Activated B cell treated with CpG ODN at 0.5 μM for 24 hours (primary cell): ENCODE data around the gene STIM1. TPM values are rescaled to one million over a fixed set of nuclear protein-coding genes. Genes with fewer than 3 reads are reported as not detected.

Experiments
- ATAC-seq: fragments of 200-7000 bp; cut with Tn5 transposase; one replicate; pipeline ENCODE4 v1.10.0; 2021; ENCODE audit warnings: low read depth, mild to moderate bottlenecking, moderate library complexity
- CTCF ChIA-PET: fragments of 350-600 bp; sonication (Branson Sonifier 250); formaldehyde crosslinking; loops from one replicate; lab custom pipeline; 2021; ENCODE audit warnings: antibody characterized with exemption; lab: Charles Lee
- POLR2A ChIA-PET: fragments of 350-600 bp; sonication (Branson Sonifier 250); formaldehyde crosslinking; loops from one replicate; lab custom pipeline; 2021; ENCODE audit warnings: antibody characterized with exemption; lab: Charles Lee
- DNase-seq: peaks from one replicate; pipeline ENCODE4 v3.0.0; 2022
- H3K27ac Mint-ChIP-seq: one replicate; pipeline ENCODE4 v1.8.0; 2020; ENCODE audit warnings: mixed read lengths
- H3K27me3 Mint-ChIP-seq: one replicate; pipeline ENCODE4 v1.8.0; 2021; ENCODE audit warnings: mixed read lengths
- H3K36me3 Mint-ChIP-seq: one replicate; pipeline ENCODE4 v1.8.0; 2021; ENCODE audit warnings: low read depth, mixed read lengths
- H3K4me1 Mint-ChIP-seq: one replicate; pipeline ENCODE4 v1.8.0; 2021; ENCODE audit warnings: mixed read lengths
- H3K4me3 Mint-ChIP-seq: one replicate; pipeline ENCODE4 v1.8.0; 2020; ENCODE audit warnings: mild to moderate bottlenecking, mixed read lengths
- H3K9me3 Mint-ChIP-seq: one replicate; pipeline ENCODE4 v1.8.0; 2020; ENCODE audit warnings: mixed read lengths
- intact Hi-C: fragments of 100-400 bp; cut with micrococcal nuclease; formaldehyde crosslinking; loops from one replicate; pipeline ENCODE4 v1.15.1; 2024
- total RNA-seq: library from RNA; stranded (reverse); gene quantifications from 2 replicates; pipeline ENCODE4 v1.2.3, GENCODE V29; 2022
- TF ChIP-seq, protein P1 (sequence below): fragments of 200-600 bp; IDR thresholded peaks from one replicate; pipeline ENCODE4 v1.8.0; 2022; ENCODE audit warnings: antibody characterized with exemption, mild to moderate bottlenecking

STIM1 gene
- total RNA-seq, 1 donor from 2014 or later, result 38.4 TPM

DNA sequence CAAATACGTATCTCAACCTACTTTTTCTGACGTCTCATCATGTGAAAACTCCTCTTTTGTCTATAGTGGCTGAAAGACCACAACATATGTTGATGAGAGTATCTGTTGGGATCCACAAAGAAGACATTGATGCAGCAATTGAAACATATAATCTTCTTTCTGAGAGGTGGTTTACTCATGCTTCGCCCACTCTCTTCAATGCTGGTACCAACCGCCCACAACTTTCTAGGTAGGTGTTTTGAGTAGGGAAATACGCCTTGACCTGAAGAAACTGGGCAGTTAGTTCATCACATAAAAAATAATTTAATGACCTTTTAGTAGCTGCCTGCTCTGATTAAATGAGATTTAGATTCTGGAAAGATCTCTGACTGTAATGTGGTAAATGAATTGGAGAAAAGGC, 256.4 kb downstream of the STIM1 start:
- no peak for DNase-seq
- TF ChIP-seq, protein P1, sequence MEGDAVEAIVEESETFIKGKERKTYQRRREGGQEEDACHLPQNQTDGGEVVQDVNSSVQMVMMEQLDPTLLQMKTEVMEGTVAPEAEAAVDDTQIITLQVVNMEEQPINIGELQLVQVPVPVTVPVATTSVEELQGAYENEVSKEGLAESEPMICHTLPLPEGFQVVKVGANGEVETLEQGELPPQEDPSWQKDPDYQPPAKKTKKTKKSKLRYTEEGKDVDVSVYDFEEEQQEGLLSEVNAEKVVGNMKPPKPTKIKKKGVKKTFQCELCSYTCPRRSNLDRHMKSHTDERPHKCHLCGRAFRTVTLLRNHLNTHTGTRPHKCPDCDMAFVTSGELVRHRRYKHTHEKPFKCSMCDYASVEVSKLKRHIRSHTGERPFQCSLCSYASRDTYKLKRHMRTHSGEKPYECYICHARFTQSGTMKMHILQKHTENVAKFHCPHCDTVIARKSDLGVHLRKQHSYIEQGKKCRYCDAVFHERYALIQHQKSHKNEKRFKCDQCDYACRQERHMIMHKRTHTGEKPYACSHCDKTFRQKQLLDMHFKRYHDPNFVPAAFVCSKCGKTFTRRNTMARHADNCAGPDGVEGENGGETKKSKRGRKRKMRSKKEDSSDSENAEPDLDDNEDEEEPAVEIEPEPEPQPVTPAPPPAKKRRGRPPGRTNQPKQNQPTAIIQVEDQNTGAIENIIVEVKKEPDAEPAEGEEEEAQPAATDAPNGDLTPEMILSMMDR, result no peak
- intact Hi-C loops, result no loop called here
- H3K27ac Mint-ChIP-seq, result no peak overlapping the region
- no peaks in the 10 kb centered on the region for H3K27me3 Mint-ChIP-seq
- H3K4me3 Mint-ChIP-seq, result no peak overlapping the region
- H3K9me3 Mint-ChIP-seq, result no peaks in the 10 kb centered on the region
- CTCF ChIA-PET, result no interaction called here
- ATAC-seq, result no peak
- H3K36me3 Mint-ChIP-seq, result peaks cover 66% of the 10 kb centered on the region
- POLR2A ChIA-PET, result no interaction called here
- H3K4me1 Mint-ChIP-seq, result no peaks in the 10 kb centered on the region

DNA sequence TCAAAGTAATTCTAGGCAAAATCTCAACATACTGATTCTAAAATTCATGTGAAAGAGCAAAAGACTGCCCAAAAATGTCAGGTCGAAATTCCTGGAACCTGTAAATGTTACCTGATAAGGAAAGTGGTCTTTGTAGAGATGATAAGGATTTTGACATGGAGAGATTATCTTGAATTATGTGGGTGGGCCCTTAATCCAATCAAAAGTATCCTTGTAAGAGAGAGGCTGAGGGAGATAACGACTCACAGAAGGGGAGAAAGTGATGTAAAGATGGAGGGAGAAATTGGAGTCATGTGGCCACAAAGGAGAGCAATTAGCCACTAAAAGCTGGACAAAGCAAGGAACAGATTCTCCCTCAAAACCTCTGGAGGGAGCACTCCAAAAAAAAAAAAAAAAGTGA, 259.7 kb downstream of the STIM1 start:
- no peak for ATAC-seq
- no peaks in the 10 kb centered on the region for H3K27me3 Mint-ChIP-seq
- TF ChIP-seq, protein P1, result no peak
- CTCF ChIA-PET, result no interaction called here
- POLR2A ChIA-PET, result no interaction called here
- H3K4me3 Mint-ChIP-seq, result no peak overlapping the region
- intact Hi-C loops, result no loop called here
- H3K4me1 Mint-ChIP-seq, result no peaks in the 10 kb centered on the region
- H3K9me3 Mint-ChIP-seq, result no peaks in the 10 kb centered on the region
- no peak for DNase-seq
- H3K27ac Mint-ChIP-seq, result no peak overlapping the region
- H3K36me3 Mint-ChIP-seq, result peaks cover 71% of the 10 kb centered on the region

DNA sequence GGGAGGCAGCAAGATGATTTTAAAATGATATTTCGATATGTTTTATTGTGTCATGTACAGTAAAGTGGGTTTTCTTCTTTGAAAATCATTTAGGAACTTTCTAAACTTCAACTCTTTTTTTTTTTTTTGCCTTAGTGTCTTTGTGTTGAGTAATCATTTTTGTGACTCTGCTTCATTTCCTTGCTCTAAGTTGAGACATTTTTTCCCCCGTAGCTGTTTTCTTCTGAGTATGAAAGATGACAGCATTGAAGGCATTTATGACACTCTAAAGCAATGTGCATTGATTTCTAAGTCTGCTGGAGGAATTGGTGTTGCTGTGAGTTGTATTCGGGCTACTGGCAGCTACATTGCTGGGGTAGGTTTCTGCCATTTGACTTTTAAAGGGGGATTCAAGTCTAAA, 262.6 kb downstream of the STIM1 start:
- H3K27ac Mint-ChIP-seq, result no peak overlapping the region
- H3K27me3 Mint-ChIP-seq, result no peaks in the 10 kb centered on the region
- ATAC-seq (no peak), DNase-seq (no peak)
- POLR2A ChIA-PET, result no interaction called here
- no peaks in the 10 kb centered on the region for H3K4me1 Mint-ChIP-seq
- H3K36me3 Mint-ChIP-seq, result peaks cover 71% of the 10 kb centered on the region
- no peaks in the 10 kb centered on the region for H3K9me3 Mint-ChIP-seq
- H3K4me3 Mint-ChIP-seq, result no peak overlapping the region
- intact Hi-C loops, result no loop called here
- TF ChIP-seq, protein P1, result no peak
- CTCF ChIA-PET, result no interaction called here

DNA sequence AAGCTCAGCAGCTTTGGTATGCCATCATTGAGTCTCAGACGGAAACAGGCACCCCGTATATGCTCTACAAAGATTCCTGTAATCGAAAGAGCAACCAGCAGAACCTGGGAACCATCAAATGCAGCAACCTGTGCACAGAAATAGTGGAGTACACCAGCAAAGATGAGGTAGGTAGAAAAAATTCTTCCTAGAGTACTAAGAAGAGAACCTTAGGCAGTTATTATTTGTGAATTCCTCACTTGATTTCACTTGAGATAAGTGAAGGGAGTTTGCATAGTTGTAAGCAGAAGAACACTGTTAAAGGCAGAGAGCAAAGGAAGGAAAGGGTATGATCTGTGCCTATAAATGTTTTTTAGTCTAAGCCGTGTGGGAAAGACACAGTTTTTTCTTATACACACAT, 267.8 kb downstream of the STIM1 start:
- Mint-ChIP-seq H3K4me1 (no peaks in the 10 kb centered on the region), H3K27ac (no peak overlapping the region), H3K4me3 (no peak overlapping the region), H3K27me3 (no peaks in the 10 kb centered on the region), H3K9me3 (no peaks in the 10 kb centered on the region), H3K36me3 (peaks cover 86% of the 10 kb centered on the region)
- ATAC-seq, result no peak
- TF ChIP-seq, protein P1, result no peak
- no peak for DNase-seq
- CTCF ChIA-PET, result no interaction called here
- POLR2A ChIA-PET, result no interaction called here
- intact Hi-C loops, result no loop called here

DNA sequence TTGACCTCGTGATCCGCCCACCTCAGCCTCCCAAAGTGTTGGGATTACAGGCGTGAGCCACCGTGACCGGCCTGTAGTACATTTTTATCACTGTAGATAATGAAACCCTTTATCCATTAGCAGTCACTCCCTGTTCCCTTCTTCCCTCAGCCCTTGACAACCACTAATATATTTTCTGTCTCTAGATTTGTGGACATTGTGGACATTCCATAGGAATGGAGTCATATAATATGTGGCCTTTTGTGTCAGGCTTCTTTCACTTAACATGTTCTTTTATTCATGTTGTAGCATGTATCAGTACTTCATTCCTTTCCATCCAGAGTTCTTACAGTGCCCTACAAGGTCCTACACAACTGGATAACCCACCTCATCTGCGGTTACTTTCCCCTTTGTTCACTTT, 269.7 kb downstream of the STIM1 start:
- H3K36me3 Mint-ChIP-seq, result peaks cover 78% of the 10 kb centered on the region
- CTCF ChIA-PET, result no interaction called here
- DNase-seq (no peak), ATAC-seq (no peak)
- TF ChIP-seq, protein P1, result no peak
- no peak overlapping the region for H3K27ac Mint-ChIP-seq
- no peak overlapping the region for H3K4me3 Mint-ChIP-seq
- no peaks in the 10 kb centered on the region for H3K27me3 Mint-ChIP-seq
- no peaks in the 10 kb centered on the region for H3K9me3 Mint-ChIP-seq
- H3K4me1 Mint-ChIP-seq, result no peaks in the 10 kb centered on the region
- intact Hi-C loops, result no loop called here
- POLR2A ChIA-PET, result no interaction called here
